ENCODE data around the gene SAMD7. TPM values are rescaled to one million over a fixed set of nuclear protein-coding genes. Genes with fewer than 3 reads are reported as not detected.

Gene SAMD7
- polyA plus RNA-seq, 1 donor (not counting 4 experiments of a cell fraction or from before 2014, with no cell fraction given) = not detected

DNA sequence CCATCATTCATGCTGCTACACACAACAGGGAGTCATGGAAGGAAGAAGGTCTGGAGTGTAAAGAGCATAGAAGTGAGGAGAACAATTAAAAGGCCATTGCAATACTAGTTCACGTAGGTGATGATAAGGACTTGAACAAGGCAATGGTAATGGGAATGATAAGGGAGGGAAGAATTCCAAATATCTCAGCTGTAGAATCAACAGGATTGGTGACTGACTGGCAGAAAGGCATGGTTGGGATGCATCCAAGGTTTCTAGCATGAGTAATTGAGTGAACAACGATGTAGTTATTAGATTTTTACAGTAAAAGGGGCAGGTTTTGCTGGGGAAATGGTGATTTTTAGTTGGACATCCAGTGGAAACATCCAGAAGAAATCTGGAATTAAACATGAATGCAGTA, 52.8 kb downstream of the SAMD7 start:
- dilution Hi-C loops (cut with MboI; ENCODE audit: extremely low pct_ligation_motif_present, low sequenced_read_pairs) = no loop called here
- H3K4me1 ChIP-seq (ENCODE audit: control insufficient read depth, extremely low read depth, insufficient read depth, low read length) = peaks cover 16% of the 10 kb centered on the region
- H3K4me3 ChIP-seq (ENCODE audit: control insufficient read depth in 2 of 3, extremely low read depth in 1 of 3, insufficient read depth in 2 of 3, low read depth in 1 of 3, low read length in 3 of 3) = no peak overlapping the region
- TF ChIP-seq EZH2 (IDR thresholded peaks at IDR 0.05; ENCODE audit: low read length) (no peak), CTCF (optimal IDR thresholded peaks at IDR 0.05 in 1 of 3, IDR thresholded peaks at IDR 0.05 in 1 of 3, conservative IDR thresholded peaks at IDR 0.05 in 1 of 3; ENCODE audit: extremely low read depth in 1 of 3, insufficient read depth in 2 of 3, low read length in 3 of 3) (no peak)
- no peaks in the 10 kb centered on the region for H3K9me3 ChIP-seq (ENCODE audit: control insufficient read depth, low read depth, low read length)
- no peak overlapping the region for H2AFZ ChIP-seq (ENCODE audit: control insufficient read depth, low read length)
- H3K27ac ChIP-seq (ENCODE audit: control insufficient read depth, insufficient read depth, low read length) = no peak overlapping the region
- peaks cover 4% of the 10 kb centered on the region for H3K27me3 ChIP-seq (ENCODE audit: control insufficient read depth, extremely low read depth, insufficient read depth, low read length)
- FAIRE-seq (no peak), DNase-seq (ENCODE audit: low read depth, low spot score) (no peak)
- no peaks in the 10 kb centered on the region for H3K36me3 ChIP-seq (ENCODE audit: control insufficient read depth in 2 of 2, extremely low read depth in 1 of 2, insufficient read depth in 2 of 2, low read length in 2 of 2)
- no peaks in the 10 kb centered on the region for H4K20me1 ChIP-seq (ENCODE audit: control insufficient read depth, extremely low read depth, insufficient read depth, low read length)
- no peaks in the 10 kb centered on the region for H3K9me1 ChIP-seq (ENCODE audit: control insufficient read depth, extremely low read depth, insufficient read depth, low read length)
- H3K4me2 ChIP-seq (ENCODE audit: control insufficient read depth, extremely low read depth, insufficient read depth, low read depth, low read length) = no peak overlapping the region
- no peak overlapping the region for H3K9ac ChIP-seq (ENCODE audit: control insufficient read depth, extremely low read depth, insufficient read depth, low read length)
- peaks cover 26% of the 10 kb centered on the region for H3K79me2 ChIP-seq (ENCODE audit: control insufficient read depth, insufficient read depth, low read length)

- Histone ChIP-seq H3K4me1 (ENCODE audit: control insufficient read depth, extremely low read depth, insufficient read depth, low read length) (peaks cover 17% of the 10 kb centered on the region), H3K9me1 (ENCODE audit: control insufficient read depth, extremely low read depth, insufficient read depth, low read length) (no peaks in the 10 kb centered on the region), H4K20me1 (ENCODE audit: control insufficient read depth, extremely low read depth, insufficient read depth, low read length) (no peaks in the 10 kb centered on the region), H3K27me3 (ENCODE audit: control insufficient read depth, extremely low read depth, insufficient read depth, low read length) (no peaks in the 10 kb centered on the region), H3K9ac (ENCODE audit: control insufficient read depth, extremely low read depth, insufficient read depth, low read length) (peak overlapping the region; percentile 99), H3K79me2 (ENCODE audit: control insufficient read depth, insufficient read depth, low read length) (peaks cover 41% of the 10 kb centered on the region), H3K4me2 (ENCODE audit: control insufficient read depth, extremely low read depth, insufficient read depth, low read depth, low read length) (peak overlapping the region; percentile 92), H3K9me3 (ENCODE audit: control insufficient read depth, low read depth, low read length) (no peaks in the 10 kb centered on the region), H3K27ac (ENCODE audit: control insufficient read depth, insufficient read depth, low read length) (peak overlapping the region; percentile 90), H3K4me3 (ENCODE audit: control insufficient read depth in 2 of 3, extremely low read depth in 1 of 3, insufficient read depth in 2 of 3, low read depth in 1 of 3, low read length in 3 of 3) (peak overlapping the region; percentile 76 to 89 (median 79)), H2AFZ (ENCODE audit: control insufficient read depth, low read length) (peak overlapping the region; percentile 91), H3K36me3 (ENCODE audit: control insufficient read depth in 2 of 2, extremely low read depth in 1 of 2, insufficient read depth in 2 of 2, low read length in 2 of 2) (no peaks in the 10 kb centered on the region)
- FAIRE-seq (no peak), DNase-seq (ENCODE audit: low read depth, low spot score) (no peak)
- TF ChIP-seq CTCF (optimal IDR thresholded peaks at IDR 0.05 in 1 of 3, IDR thresholded peaks at IDR 0.05 in 1 of 3, conservative IDR thresholded peaks at IDR 0.05 in 1 of 3; ENCODE audit: extremely low read depth in 1 of 3, insufficient read depth in 2 of 3, low read length in 3 of 3) (no peak), EZH2 (IDR thresholded peaks at IDR 0.05; ENCODE audit: low read length) (no peak)
- dilution Hi-C loops (cut with MboI; ENCODE audit: extremely low pct_ligation_motif_present, low sequenced_read_pairs) = no loop called here
Measured at GRCh38 chr3:169965562-169966427, 54.4 kb downstream of the SAMD7 start.
